ENCODE results near the gene POLDIP2. TPM values are rescaled to one million over a fixed set of nuclear protein-coding genes. Genes with fewer than 3 reads are reported as not detected.
A peak's percentile ranks its signal among the peaks of the same experiment; 100 is the strongest.

Gene POLDIP2
- total and polyA plus RNA-seq, 9 of the 15 experiments (the other 6 are each of a cell fraction or from before 2014, with no cell fraction given), result 22.0 to 137 (median 104) TPM

DNA sequence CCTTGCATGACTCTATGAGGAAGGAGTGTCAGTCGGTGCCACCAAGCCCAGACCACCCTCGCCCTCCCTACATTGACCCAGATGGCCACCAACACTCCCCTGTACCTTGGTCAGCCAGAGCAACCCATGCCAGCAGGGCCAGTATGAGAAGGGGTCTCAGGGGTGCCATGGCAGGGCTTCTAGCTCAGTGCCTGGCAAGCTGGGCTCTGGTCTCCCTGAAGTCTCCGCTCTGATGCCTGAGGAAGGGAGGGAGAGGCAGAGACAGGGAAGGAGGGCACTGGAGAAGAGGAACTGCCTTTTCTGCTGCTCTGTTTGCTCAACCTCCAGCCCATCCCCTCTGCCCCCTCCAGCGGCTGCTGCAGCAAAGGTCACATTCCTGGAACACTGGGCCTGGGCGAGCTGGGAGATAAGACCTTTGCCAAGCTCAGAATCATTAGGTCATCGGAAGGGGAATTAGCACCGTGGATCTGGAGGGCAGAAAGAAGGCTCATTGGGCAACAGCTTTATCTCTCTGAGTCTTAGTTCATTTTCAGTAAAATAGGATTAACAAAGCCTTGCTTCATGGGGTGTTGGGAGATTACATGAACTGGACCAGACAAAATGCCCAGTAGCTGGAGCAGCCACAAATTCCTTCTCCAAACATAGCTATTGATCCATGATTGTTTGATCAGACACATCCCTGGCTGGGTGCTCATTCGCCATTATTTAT is 12.9 kb upstream of the POLDIP2 start, which contains the start of gene VTN (continued):
- TF ChIP-seq, protein P1, sequence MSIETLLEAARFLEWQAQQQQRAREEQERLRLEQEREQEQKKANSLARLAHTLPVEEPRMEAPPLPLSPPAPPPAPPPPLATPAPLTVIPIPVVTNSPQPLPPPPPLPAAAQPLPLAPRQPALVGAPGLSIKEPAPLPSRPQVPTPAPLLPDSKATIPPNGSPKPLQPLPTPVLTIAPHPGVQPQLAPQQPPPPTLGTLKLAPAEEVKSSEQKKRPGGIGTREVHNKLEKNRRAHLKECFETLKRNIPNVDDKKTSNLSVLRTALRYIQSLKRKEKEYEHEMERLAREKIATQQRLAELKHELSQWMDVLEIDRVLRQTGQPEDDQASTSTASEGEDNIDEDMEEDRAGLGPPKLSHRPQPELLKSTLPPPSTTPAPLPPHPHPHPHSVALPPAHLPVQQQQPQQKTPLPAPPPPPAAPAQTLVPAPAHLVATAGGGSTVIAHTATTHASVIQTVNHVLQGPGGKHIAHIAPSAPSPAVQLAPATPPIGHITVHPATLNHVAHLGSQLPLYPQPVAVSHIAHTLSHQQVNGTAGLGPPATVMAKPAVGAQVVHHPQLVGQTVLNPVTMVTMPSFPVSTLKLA (conservative IDR thresholded peaks at IDR 0.05), result no peak
- TF ChIP-seq SRSF1 (IDR thresholded peaks at IDR 0.05; ENCODE audit: low read depth, low read length) (no peak), CREB1 (IDR thresholded peaks at IDR 0.05) (no peak), CREB1 (CRISPR knock-in tag; IDR thresholded peaks at IDR 0.05) (no peak), ZNF75A (CRISPR knock-in tag; IDR thresholded peaks at IDR 0.05) (no peak), SRSF9 (IDR thresholded peaks at IDR 0.05; ENCODE audit: borderline replicate concordance, low read depth, low read length) (no peak), RCOR1 (IDR thresholded peaks at IDR 0.05; ENCODE audit: borderline replicate concordance in 1 of 2, low read depth in 2 of 2, low read length in 2 of 2) (peak; percentile 17 to 84; a peak in 3 of 4 replicates), FOXJ2 (tag; IDR thresholded peaks at IDR 0.05) (no peak), HOMEZ (CRISPR knock-in tag; IDR thresholded peaks at IDR 0.05) (no peak), TGIF2 (CRISPR knock-in tag; IDR thresholded peaks at IDR 0.05) (no peak), SMAD4 (CRISPR knock-in tag; conservative IDR thresholded peaks at IDR 0.05) (no peak), ZNF24 (IDR thresholded peaks at IDR 0.05) (no peak), ZNF217 (CRISPR knock-in tag; IDR thresholded peaks at IDR 0.05) (no peak), MXI1 (IDR thresholded peaks at IDR 0.05; ENCODE audit: low read depth, low read length) (no peak), TFAM (CRISPR knock-in tag; conservative IDR thresholded peaks at IDR 0.05) (no peak), ZNF778 (CRISPR knock-in tag; IDR thresholded peaks at IDR 0.05) (no peak), MCM2 (IDR thresholded peaks at IDR 0.05; ENCODE audit: low read depth) (no peak), CXXC5 (CRISPR knock-in tag; IDR thresholded peaks at IDR 0.05) (peak; percentile 31; the same call in 1 of the 2 replicates), ZFPM2 (CRISPR knock-in tag; IDR thresholded peaks at IDR 0.05) (no peak), ATF1 (CRISPR knock-in tag; IDR thresholded peaks at IDR 0.05) (no peak), ATF1 (tag; IDR thresholded peaks at IDR 0.05) (no peak), TSC22D4 (tag; IDR thresholded peaks at IDR 0.05) (no peak), THAP7 (CRISPR knock-in tag; IDR thresholded peaks at IDR 0.05) (no peak)
- TF ChIP-seq, protein P2, sequence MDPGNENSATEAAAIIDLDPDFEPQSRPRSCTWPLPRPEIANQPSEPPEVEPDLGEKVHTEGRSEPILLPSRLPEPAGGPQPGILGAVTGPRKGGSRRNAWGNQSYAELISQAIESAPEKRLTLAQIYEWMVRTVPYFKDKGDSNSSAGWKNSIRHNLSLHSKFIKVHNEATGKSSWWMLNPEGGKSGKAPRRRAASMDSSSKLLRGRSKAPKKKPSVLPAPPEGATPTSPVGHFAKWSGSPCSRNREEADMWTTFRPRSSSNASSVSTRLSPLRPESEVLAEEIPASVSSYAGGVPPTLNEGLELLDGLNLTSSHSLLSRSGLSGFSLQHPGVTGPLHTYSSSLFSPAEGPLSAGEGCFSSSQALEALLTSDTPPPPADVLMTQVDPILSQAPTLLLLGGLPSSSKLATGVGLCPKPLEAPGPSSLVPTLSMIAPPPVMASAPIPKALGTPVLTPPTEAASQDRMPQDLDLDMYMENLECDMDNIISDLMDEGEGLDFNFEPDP (CRISPR knock-in tag; IDR thresholded peaks at IDR 0.05), result no peak

Data from K562 (cell line).